ENCODE results near the gene GNGT2. TPM values are rescaled to one million over a fixed set of nuclear protein-coding genes. Genes with fewer than 3 reads are reported as not detected.

GNGT2 gene
- 1 to 10 TPM in 1 of 6 donors, under 1 TPM in 5; 0.23 to 2.2 (median 0.66) TPM for total RNA-seq
- polyA plus RNA-seq: 1 to 10 TPM in 1 of 2 donors, under 1 TPM in 1; 0.87 to 1.6 TPM

DNA sequence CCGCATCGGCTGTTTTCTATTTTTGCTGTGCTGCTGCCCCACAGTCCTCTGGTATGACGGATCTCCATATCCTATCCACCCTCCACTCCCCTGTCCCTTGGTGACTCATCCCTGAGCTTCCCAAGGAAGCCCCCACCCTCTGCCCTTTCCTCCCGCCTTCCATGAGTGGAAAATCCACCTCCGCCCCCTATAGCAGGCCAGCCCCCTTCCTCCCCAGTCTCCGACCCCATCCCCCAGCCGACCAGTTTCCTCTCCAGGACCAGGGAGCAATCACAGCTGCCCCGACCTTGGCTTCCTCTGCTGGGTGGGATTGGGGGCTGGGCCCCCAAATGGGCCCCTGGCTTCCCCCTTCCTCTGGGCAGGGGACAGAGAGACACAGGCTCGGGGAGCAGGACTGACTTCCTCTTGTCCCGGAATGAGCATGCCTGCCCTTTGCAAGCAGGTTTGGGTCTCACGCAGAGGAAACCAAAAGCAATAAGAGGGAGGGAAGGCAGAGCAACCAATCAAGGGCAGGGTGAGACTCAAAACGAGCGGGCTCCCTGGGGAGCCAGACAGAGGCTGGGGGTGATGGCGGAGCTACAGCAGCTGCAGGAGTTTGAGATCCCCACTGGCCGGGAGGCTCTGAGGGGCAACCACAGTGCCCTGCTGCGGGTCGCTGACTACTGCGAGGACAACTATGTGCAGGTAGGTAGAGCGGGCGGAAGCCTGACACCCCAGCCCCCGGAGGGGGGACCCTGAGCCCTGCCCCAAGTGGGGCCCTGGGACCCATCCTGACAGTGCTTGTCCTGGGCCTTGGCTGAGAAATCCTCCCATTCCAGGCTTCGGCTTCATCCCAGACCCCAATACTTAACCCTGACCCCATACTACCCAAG is at the start of gene GNGT2, which contains the start of gene ABI3:
Gene GNGT2 (minus strand): TSS at position 417 of the 872 bp plus-strand sequence. CDS start 3,152 bp downstream, outside the sequence.
Gene ABI3 (plus strand): TSS at position 550 of the 872 bp plus-strand sequence. CDS start 18 bp downstream, at position 568.
- Histone ChIP-seq H3K36me3 (no peaks in the 10 kb centered on the region), H3K4me3 (peak within 1 kb of the TSS in 1 of 4 donors; percentile 32), H3K27ac (peak within 1 kb of the TSS in 2 of 4 donors; percentile 12 to 34), H3K4me1 (peaks cover 0 to 2% (median 0%) of the 10 kb centered on the region in 3 donors), H3K9me3 (no peaks in the 10 kb centered on the region), H3K27me3 (no peaks in the 10 kb centered on the region)
- FAIRE-seq (no peak), ATAC-seq (peak in 3 of 4 donors; percentile 31 to 69 (median 42)), DNase-seq (no peak)
- TF ChIP-seq, protein P1, sequence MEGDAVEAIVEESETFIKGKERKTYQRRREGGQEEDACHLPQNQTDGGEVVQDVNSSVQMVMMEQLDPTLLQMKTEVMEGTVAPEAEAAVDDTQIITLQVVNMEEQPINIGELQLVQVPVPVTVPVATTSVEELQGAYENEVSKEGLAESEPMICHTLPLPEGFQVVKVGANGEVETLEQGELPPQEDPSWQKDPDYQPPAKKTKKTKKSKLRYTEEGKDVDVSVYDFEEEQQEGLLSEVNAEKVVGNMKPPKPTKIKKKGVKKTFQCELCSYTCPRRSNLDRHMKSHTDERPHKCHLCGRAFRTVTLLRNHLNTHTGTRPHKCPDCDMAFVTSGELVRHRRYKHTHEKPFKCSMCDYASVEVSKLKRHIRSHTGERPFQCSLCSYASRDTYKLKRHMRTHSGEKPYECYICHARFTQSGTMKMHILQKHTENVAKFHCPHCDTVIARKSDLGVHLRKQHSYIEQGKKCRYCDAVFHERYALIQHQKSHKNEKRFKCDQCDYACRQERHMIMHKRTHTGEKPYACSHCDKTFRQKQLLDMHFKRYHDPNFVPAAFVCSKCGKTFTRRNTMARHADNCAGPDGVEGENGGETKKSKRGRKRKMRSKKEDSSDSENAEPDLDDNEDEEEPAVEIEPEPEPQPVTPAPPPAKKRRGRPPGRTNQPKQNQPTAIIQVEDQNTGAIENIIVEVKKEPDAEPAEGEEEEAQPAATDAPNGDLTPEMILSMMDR (IDR thresholded peaks at IDR 0.05): no peak
- intact Hi-C loops (cut with DNase I): no loop called here
- WGBS, 2 donors: 38 to 53% methylated on average over 22 of the region's 22 CpGs

DNA sequence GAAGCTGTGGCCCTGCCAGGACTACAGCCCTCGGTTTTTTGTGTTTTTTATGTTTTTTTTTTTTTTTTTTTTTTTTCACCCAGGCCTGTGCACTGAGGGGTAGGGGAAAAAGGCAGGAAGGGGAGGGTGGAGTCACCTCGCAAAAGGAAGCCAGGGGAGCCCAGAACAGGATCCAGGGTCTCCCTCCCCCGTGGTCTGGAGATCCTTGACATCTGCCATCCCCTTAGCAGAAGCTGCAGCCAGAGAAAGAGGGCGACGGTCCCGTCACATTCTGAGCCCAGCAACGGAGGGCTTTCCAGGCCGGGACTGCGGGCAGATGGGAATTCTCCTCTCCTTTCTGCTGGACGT is 49.3 kb upstream of the GNGT2 start:
- H3K4me1 ChIP-seq: no peaks in the 10 kb centered on the region
- DNase-seq (no peak), FAIRE-seq (no peak), ATAC-seq (no peak)
- intact Hi-C loops (cut with DNase I): no loop called here
- no peaks in the 10 kb centered on the region for H3K36me3 ChIP-seq
- 35 to 45% methylated on average over 9 to 10 of the region's 10 CpGs for WGBS, 2 donors
- no peaks in the 10 kb centered on the region for H3K27me3 ChIP-seq
- peak overlapping the region in 2 of 4 donors; percentile 61 to 71 for H3K27ac ChIP-seq
- TF ChIP-seq, protein P1 (IDR thresholded peaks at IDR 0.05): no peak
- no peaks in the 10 kb centered on the region for H3K9me3 ChIP-seq
- H3K4me3 ChIP-seq: peak overlapping the region in 3 of 4 donors; percentile 36 to 58 (median 56)

DNA sequence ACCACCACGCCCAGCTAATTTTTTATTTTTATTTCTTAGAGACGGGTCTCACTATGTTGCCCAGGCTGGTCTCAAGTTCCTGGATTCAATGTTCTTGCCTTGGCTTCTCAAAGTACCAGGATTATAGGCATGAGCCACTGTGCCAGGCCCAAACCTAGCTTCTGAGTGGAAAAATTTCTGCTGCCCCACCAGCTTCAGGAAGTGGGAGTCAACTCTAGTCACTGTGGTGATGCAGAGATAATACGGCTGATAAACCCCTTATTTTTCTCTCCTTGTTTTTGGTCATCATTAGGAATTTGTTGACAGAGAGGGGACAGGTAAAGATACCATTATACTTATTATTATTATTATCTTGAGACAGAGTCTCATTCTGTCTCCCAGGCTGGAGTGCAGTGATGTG is 48.0 kb upstream of the GNGT2 start:
- intact Hi-C loops (cut with DNase I): no loop called here
- H3K27me3 ChIP-seq: no peaks in the 10 kb centered on the region
- FAIRE-seq (no peak), ATAC-seq (no peak), DNase-seq (no peak)
- H3K4me3 ChIP-seq: no peak overlapping the region
- no peaks in the 10 kb centered on the region for H3K4me1 ChIP-seq
- no peaks in the 10 kb centered on the region for H3K9me3 ChIP-seq
- no peak overlapping the region for H3K27ac ChIP-seq
- TF ChIP-seq, protein P1 (IDR thresholded peaks at IDR 0.05): no peak
- WGBS, 2 donors: 85 to 93% methylated on average over 3 of the region's 3 CpGs
- H3K36me3 ChIP-seq: no peaks in the 10 kb centered on the region

DNA sequence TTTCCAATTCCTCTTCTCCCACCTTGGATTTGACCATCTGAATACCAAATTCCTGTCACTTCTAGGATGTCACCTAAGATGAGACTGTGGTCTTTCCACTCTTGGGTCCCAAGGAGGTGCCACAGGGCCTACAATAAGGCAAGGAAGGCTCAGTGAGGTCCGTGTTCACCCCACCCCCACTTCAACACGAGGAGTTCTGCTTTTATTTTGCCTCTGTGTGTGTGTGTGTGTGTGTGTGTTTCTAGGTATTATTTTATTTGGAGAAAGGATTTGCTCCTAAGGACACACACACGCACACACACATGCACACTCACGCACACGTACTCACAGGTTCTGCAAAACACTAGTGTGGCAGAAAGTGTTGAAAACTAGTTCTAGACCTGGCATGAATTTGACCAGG is 44.8 kb upstream of the GNGT2 start:
- intact Hi-C loops (cut with DNase I): no loop called here
- Histone ChIP-seq H3K9me3 (no peaks in the 10 kb centered on the region), H3K27me3 (no peaks in the 10 kb centered on the region), H3K4me3 (no peak overlapping the region), H3K4me1 (no peaks in the 10 kb centered on the region), H3K27ac (no peak overlapping the region), H3K36me3 (no peaks in the 10 kb centered on the region)
- TF ChIP-seq, protein P1 (IDR thresholded peaks at IDR 0.05): no peak
- ATAC-seq (no peak), DNase-seq (no peak), FAIRE-seq (no peak)
- WGBS, 2 donors: 64 to 76% methylated on average over 5 of the region's 5 CpGs

DNA sequence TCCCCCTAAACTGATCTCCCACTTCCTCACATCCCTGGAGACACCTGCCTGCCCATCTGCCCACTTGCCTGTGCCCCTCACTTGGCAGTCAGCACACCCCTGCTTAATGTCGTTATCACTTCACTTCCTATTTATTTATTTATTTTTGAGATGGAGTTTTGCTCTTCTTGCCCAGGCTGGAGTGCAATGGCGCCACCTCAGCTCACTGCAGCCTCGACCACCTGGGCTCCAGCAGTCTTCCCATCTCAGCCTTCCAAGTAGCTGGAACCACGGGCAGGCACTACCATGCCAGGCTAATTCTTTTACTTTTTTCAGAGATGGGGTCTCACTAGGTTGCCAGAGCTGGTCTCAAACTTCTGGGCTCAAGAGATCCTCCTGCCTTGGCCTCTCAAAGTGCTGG is 43.7 kb upstream of the GNGT2 start:
- H3K27me3 ChIP-seq: no peaks in the 10 kb centered on the region
- H3K4me3 ChIP-seq: no peak overlapping the region
- H3K27ac ChIP-seq: no peak overlapping the region
- no peaks in the 10 kb centered on the region for H3K36me3 ChIP-seq
- H3K4me1 ChIP-seq: no peaks in the 10 kb centered on the region
- TF ChIP-seq, protein P1 (IDR thresholded peaks at IDR 0.05): no peak
- 61 to 66% methylated on average over 4 of the region's 4 CpGs for WGBS, 2 donors
- DNase-seq (no peak), FAIRE-seq (no peak), ATAC-seq (no peak)
- H3K9me3 ChIP-seq: no peaks in the 10 kb centered on the region
- intact Hi-C loops (cut with DNase I): no loop called here
